Smooth muscle cell (in vitro differentiated cells): ENCODE measurements around the gene OFD1. TPM values are rescaled to one million over a fixed set of nuclear protein-coding genes. Genes with fewer than 3 reads are reported as not detected.

Source experiments
- DNase-seq: peaks from one replicate; lab custom pipeline; 2025; ENCODE audit not compliant: unreplicated experiment; lab: John Stamatoyannopoulos, UW
- H2AFZ ChIP-seq: fragments of 200-600 bp; sonication (generic); 2 replicates; pipeline ENCODE4 v1.6.0; 2016; ENCODE audit warnings: antibody characterized with exemption, low read depth, mild to moderate bottlenecking
- H3F3A ChIP-seq: fragments of 200-600 bp; sonication (generic); 2 replicates; pipeline ENCODE4 v1.6.0; 2017; ENCODE audit warnings: antibody characterized with exemption, low read depth
- H3K27ac ChIP-seq: fragments of 200-600 bp; sonication (generic); 2 replicates; pipeline ENCODE4 v1.5.1; 2016; ENCODE audit warnings: low read depth, mild to moderate bottlenecking
- H3K27me3 ChIP-seq: fragments of 200-600 bp; sonication (generic); 2 replicates; pipeline ENCODE4 v1.6.1; 2016; ENCODE audit warnings: low read depth, mild to moderate bottlenecking
- H3K36me3 ChIP-seq: fragments of 200-600 bp; sonication (generic); 2 replicates; pipeline ENCODE4 v1.5.1; 2016; ENCODE audit warnings: low read depth
- H3K4me1 ChIP-seq: fragments of 200-600 bp; sonication (generic); 2 replicates; pipeline ENCODE4 v1.5.1; 2016; ENCODE audit warnings: low read depth
- H3K4me2 ChIP-seq: fragments of 200-600 bp; sonication (generic); 2 replicates; pipeline ENCODE4 v1.6.0; 2016; ENCODE audit warnings: mild to moderate bottlenecking
- H3K4me3 ChIP-seq: fragments of 200-600 bp; sonication (generic); 2 replicates; pipeline ENCODE4 v1.5.1; 2016; ENCODE audit warnings: mild to moderate bottlenecking
- H3K79me2 ChIP-seq: fragments of 200-600 bp; sonication (generic); 2 replicates; pipeline ENCODE4 v1.6.0; 2016; ENCODE audit warnings: low read depth, mild to moderate bottlenecking
- H3K9ac ChIP-seq: fragments of 200-600 bp; sonication (generic); 2 replicates; pipeline ENCODE4 v1.6.0; 2016; ENCODE audit warnings: low read depth
- H3K9me3 ChIP-seq: fragments of 200-600 bp; sonication (generic); replicated peaks from 2 replicates; pipeline ENCODE4 v1.5.1; 2016; ENCODE audit warnings: low read depth
- H4K20me1 ChIP-seq: fragments of 200-600 bp; sonication (generic); 2 replicates; pipeline ENCODE4 v1.6.0; 2016; ENCODE audit warnings: low read depth
- WGBS: methylation state at CpG from one replicate; pipeline ENCODE4 v1.1.7; 2016; ENCODE audit warnings: low lambda C conversion rate; 5-methylcytosine and 5-hydroxymethylcytosine counted together
- polyA plus RNA-seq: library from polyadenylated mRNA; unstranded; fragments of >200 nt; fragmentation: Nextera tagmentation; extraction: Ambion mirVana; gene quantifications from 2 replicates; pipeline ENCODE4 v1.2.1, GENCODE V29; 2016
- total RNA-seq: library from RNA; depleted of rRNA; stranded (reverse); fragments of >200 nt; gene quantifications from 2 replicates; pipeline ENCODE4 v1.2.3, GENCODE V29; 2014
- TF ChIP-seq, protein P1 (sequence below): fragments of 200-600 bp; sonication (generic); IDR thresholded peaks from 2 replicates; pipeline ENCODE4 v1.5.1; 2017; ENCODE audit warnings: borderline replicate concordance, mild to moderate bottlenecking, antibody characterized with exemption; ENCODE audit not compliant: insufficient read depth, poor library complexity, severe bottlenecking

Gene OFD1
- total and polyA plus RNA-seq, 2 experiments from 2014 or later: 12.5 to 14.4 TPM

DNA sequence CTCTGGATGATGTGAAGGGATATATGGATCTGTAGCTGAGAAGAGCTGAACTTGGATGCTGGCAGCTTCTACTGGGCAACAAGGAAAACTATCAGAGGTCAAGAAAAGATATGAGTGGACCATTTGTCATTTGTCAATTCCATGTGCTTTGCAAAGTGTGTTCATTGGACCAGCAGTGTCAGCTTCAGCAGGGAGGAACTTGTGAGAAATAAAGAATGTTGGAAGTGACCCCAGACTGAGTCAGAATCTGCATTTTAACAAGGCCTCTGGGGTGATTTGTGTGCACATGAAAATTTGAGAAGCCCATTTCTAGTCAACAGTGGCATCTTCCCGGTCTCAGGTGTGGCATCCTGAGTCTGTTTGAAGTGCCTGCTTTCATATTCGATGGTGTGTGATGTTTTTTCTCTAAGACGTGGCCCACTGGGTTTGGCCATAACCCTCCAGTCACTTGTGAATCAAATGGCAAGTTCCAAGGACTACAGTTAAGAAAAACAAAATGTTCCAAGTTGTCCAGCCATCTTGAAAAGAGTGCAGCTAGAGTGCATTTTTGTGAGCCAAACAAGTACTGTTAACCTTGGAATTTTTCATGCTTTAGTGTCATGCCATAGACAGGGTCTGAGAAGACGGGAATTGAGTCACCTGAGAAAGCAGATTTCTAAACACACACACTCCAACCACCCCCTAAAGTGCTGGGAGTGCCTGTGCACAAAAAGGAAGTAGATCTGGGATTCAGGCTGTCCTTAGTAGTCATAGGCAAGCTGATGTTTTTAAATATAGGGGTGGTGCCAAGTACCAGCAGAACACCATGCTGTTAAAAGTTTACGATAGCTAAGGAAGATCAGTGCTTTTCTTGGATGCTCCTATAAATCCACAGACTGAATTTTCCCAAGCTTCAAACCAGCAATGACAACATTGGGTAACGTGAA, 55.9 kb downstream of the OFD1 start:
- Histone ChIP-seq H3K9ac (no peak overlapping the region), H4K20me1 (no peaks in the 10 kb centered on the region), H3K27me3 (no peaks in the 10 kb centered on the region), H3K27ac (no peak overlapping the region), H3K36me3 (no peaks in the 10 kb centered on the region), H3F3A (no peaks in the 10 kb centered on the region), H3K4me3 (no peak overlapping the region), H3K79me2 (no peaks in the 10 kb centered on the region), H2AFZ (no peak overlapping the region), H3K4me2 (no peak overlapping the region), H3K4me1 (no peaks in the 10 kb centered on the region), H3K9me3 (no peaks in the 10 kb centered on the region)
- TF ChIP-seq, protein P1, sequence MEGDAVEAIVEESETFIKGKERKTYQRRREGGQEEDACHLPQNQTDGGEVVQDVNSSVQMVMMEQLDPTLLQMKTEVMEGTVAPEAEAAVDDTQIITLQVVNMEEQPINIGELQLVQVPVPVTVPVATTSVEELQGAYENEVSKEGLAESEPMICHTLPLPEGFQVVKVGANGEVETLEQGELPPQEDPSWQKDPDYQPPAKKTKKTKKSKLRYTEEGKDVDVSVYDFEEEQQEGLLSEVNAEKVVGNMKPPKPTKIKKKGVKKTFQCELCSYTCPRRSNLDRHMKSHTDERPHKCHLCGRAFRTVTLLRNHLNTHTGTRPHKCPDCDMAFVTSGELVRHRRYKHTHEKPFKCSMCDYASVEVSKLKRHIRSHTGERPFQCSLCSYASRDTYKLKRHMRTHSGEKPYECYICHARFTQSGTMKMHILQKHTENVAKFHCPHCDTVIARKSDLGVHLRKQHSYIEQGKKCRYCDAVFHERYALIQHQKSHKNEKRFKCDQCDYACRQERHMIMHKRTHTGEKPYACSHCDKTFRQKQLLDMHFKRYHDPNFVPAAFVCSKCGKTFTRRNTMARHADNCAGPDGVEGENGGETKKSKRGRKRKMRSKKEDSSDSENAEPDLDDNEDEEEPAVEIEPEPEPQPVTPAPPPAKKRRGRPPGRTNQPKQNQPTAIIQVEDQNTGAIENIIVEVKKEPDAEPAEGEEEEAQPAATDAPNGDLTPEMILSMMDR: no peak
- DNase-seq: no peak
- 68% methylated on average over 6 of the region's 6 CpGs for WGBS

DNA sequence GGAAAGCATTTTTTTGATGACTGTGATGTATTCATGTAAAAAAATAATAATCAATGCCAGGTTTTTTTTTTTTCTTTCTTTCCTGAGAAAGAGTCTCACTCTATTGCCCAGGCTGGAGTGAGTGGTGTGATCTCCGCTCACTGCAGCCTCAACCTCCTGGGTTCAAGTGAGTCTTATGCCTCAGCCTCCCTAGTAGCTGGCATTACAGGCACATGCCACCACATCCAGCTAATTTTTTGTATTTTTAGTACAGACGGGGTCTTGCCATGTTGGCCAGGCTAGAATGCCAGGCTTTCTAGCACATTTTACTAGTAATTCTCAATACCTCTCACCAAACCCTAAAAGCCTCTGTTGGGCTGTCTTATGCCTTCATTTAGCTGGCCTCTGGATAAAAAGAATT, 56.6 kb downstream of the OFD1 start:
- no peaks in the 10 kb centered on the region for H3K79me2 ChIP-seq
- H3K4me3 ChIP-seq: no peak overlapping the region
- no peak for DNase-seq
- no peak overlapping the region for H3K27ac ChIP-seq
- WGBS: 94% methylated on average over 2 of the region's 2 CpGs
- H4K20me1 ChIP-seq: no peaks in the 10 kb centered on the region
- no peaks in the 10 kb centered on the region for H3K36me3 ChIP-seq
- no peak overlapping the region for H3K9ac ChIP-seq
- H3K4me2 ChIP-seq: no peak overlapping the region
- no peaks in the 10 kb centered on the region for H3K4me1 ChIP-seq
- TF ChIP-seq, protein P1: no peak
- H3F3A ChIP-seq: no peaks in the 10 kb centered on the region
- H2AFZ ChIP-seq: no peak overlapping the region
- H3K27me3 ChIP-seq: no peaks in the 10 kb centered on the region
- H3K9me3 ChIP-seq: no peaks in the 10 kb centered on the region

DNA sequence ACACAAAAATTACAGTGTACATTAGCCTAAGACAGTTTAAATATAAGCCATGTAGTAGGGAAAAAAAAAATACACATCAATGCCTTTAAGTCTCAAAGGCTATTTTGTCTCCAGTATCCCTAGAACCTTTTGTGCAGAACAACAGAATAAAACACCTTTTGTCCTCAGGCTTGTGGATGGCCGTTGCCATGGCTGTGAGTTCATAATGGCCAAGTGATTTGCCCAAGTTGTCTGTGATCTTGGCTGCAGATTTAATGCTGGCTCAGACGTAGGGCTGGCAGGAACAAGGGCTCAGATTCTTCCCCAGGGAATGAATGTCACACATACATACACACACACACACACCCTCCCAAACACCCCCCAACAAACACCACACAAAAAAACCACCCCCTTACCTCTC, 57.0 kb downstream of the OFD1 start:
- WGBS: 65% methylated on average over 2 of the region's 2 CpGs
- TF ChIP-seq, protein P1: no peak
- no peaks in the 10 kb centered on the region for H3F3A ChIP-seq
- no peak overlapping the region for H3K4me2 ChIP-seq
- H3K27ac ChIP-seq: no peak overlapping the region
- H4K20me1 ChIP-seq: no peaks in the 10 kb centered on the region
- H3K4me1 ChIP-seq: no peaks in the 10 kb centered on the region
- DNase-seq: no peak
- no peaks in the 10 kb centered on the region for H3K36me3 ChIP-seq
- no peaks in the 10 kb centered on the region for H3K9me3 ChIP-seq
- no peak overlapping the region for H2AFZ ChIP-seq
- no peaks in the 10 kb centered on the region for H3K27me3 ChIP-seq
- H3K4me3 ChIP-seq: no peak overlapping the region
- no peak overlapping the region for H3K9ac ChIP-seq
- no peaks in the 10 kb centered on the region for H3K79me2 ChIP-seq
